SK-N-MC (cell line): Measurements from ENCODE around the gene SPATA13.

Experiments
- DNase-seq: peaks from one replicate; pipeline ENCODE4 v3.0.0-alpha.2; 2011; ENCODE audit warnings: low read depth, low spot score
- H3K27ac ChIP-seq: fragments of 200-600 bp; sonication (generic); 2 replicates; pipeline ENCODE4 v1.5.1; 2016; ENCODE audit warnings: mixed run types
- H3K36me3 ChIP-seq: fragments of 200-600 bp; sonication (generic); 2 replicates; pipeline ENCODE4 v1.6.1; 2017; ENCODE audit warnings: antibody characterized with exemption, low read length, mixed read lengths; ENCODE audit not compliant: insufficient read depth
- H3K4me3 ChIP-seq: fragments of 200-600 bp; sonication (generic); 2 replicates; pipeline ENCODE4 v1.5.1; 2016
- H3K9ac ChIP-seq: fragments of 200-600 bp; sonication (generic); 2 replicates; pipeline ENCODE4 v1.8.0; 2017; ENCODE audit warnings: mixed run types, mixed read lengths; ENCODE audit not compliant: insufficient read length
- H3K9me3 ChIP-seq: fragments of 200-600 bp; sonication (generic); 2 replicates; pipeline ENCODE4 v1.6.1; 2017; ENCODE audit warnings: low read depth, mild to moderate bottlenecking, antibody characterized with exemption, low read length, moderate library complexity, mixed read lengths
- EZH2 ChIP-seq: fragments of 200-600 bp; sonication (generic); IDR thresholded peaks from one replicate; pipeline ENCODE4 v1.6.1; 2017; ENCODE audit warnings: antibody characterized with exemption
- FOXP2 ChIP-seq: optimal IDR thresholded peaks from 2 replicates; pipeline ENCODE3; 2011; ENCODE audit warnings: mild to moderate bottlenecking, moderate library complexity; ENCODE audit not compliant: insufficient read depth; ENCODE audit errors: extremely low read length, control extremely low read depth
- POLR2AphosphoS5 ChIP-seq: IDR thresholded peaks from 2 replicates; pipeline ENCODE4 v1.6.1; 2012; ENCODE audit warnings: mild to moderate bottlenecking, low read depth, low read length, borderline replicate concordance

SPATA13 gene

DNA sequence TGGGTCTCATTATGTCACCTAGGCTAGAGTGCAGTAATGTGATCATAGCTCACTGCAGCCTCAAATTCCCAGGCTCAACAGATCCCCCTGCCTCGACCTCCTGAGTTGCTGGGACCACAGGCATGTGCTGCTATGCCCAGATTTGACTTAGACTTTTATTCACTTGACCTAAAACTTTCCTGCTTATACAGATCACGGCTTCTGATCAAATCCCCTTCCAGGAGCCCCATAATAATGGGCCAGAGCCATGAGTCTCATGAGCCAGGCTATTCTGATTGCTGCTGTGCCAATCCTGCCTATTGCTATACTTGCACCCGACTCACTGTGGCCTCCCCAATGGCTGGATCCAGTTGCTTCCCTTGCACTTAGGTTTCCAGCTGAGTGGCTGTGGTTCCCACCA lies 190.9 kb downstream of the SPATA13 start:
- TF ChIP-seq FOXP2 (no peak), EZH2 (no peak), POLR2AphosphoS5 (no peak)
- Histone ChIP-seq H3K36me3 (no peaks in the 10 kb centered on the region), H3K9ac (no peak overlapping the region), H3K27ac (no peak overlapping the region), H3K4me3 (no peak overlapping the region), H3K9me3 (no peaks in the 10 kb centered on the region)
- no peak for DNase-seq

DNA sequence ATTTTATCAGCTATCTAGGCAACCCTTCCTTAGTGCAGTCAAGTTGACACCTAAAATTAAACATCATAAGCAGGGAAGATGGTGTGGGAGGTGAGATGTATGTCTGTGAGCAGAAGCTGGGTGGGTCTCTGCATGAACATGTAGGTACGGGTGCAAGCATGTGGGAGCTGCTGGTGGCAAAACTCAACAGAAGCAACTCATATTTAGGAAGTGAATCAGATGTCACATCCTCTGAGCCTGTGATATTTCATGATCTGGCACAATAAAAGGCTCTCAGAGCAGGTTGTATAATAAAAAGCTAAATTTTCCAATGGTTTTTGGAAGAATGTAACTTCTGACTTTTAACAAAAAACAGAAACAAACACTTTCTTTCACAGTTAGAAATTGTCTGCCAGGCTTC lies 193.2 kb downstream of the SPATA13 start:
- Histone ChIP-seq H3K27ac (no peak overlapping the region), H3K9me3 (no peaks in the 10 kb centered on the region), H3K9ac (no peak overlapping the region), H3K36me3 (no peaks in the 10 kb centered on the region), H3K4me3 (no peak overlapping the region)
- no peak for DNase-seq
- TF ChIP-seq FOXP2 (no peak), EZH2 (no peak), POLR2AphosphoS5 (no peak)

DNA sequence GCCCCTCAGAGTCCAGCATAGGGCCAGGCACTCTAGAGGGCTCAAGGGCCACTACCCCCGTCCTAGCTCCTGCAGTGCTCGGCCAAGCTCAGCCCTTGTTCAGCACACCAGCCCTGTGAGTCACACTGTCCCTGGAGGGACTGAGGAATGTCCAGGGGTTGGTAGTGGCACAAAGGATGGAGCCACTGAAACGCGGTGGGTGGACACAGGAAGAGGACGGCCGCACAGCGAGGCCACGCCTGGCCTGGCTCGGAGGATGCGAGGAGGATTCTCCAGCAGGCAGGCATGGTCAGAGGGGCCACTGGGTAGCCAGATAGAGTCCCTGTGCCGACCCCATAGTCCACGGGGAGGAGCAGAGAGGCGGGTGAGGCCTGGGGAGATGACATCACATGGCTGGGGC lies 194.6 kb downstream of the SPATA13 start:
- Histone ChIP-seq H3K9me3 (no peaks in the 10 kb centered on the region), H3K9ac (no peak overlapping the region), H3K27ac (no peak overlapping the region), H3K36me3 (no peaks in the 10 kb centered on the region), H3K4me3 (no peak overlapping the region)
- TF ChIP-seq POLR2AphosphoS5 (no peak), EZH2 (no peak), FOXP2 (no peak)
- DNase-seq = no peak

DNA sequence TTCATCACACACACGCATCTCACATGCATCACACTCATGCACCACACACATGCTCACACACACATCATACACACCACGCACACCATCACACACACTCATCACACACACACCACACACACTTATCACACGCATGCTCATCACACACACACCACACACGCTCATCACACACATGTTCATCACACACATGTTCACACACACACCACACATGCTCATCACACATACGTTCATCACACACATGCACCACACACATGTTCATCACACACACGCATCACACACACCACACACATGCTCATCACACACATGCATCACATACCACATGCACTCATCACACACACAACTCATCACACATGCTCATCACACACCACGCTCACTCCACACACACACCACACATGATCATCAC lies 195.8 kb downstream of the SPATA13 start:
- Histone ChIP-seq H3K9me3 (no peaks in the 10 kb centered on the region), H3K36me3 (no peaks in the 10 kb centered on the region), H3K4me3 (no peak overlapping the region), H3K27ac (no peak overlapping the region), H3K9ac (no peak overlapping the region)
- TF ChIP-seq POLR2AphosphoS5 = no peak
- TF ChIP-seq FOXP2 = no peak
- DNase-seq = no peak
